ENCODE measurements around the gene NLRP7. TPM values are rescaled to one million over a fixed set of nuclear protein-coding genes. Genes with fewer than 3 reads are reported as not detected.

Gene NLRP7
- total RNA-seq = not detected

GRCh38 chr19:54947381-54947780 is at the start of gene NLRP7:
Gene NLRP7, minus strand, starts transcription at chr19:54947530.
- no peak for TF ChIP-seq CTCF (IDR thresholded peaks at IDR 0.05; ENCODE audit: low read depth)

- TF ChIP-seq CTCF (IDR thresholded peaks at IDR 0.05; ENCODE audit: low read depth) = no peak
These were observed 48.2 kb upstream of the NLRP7 start for GRCh38 chr19:54995561-54995960.

GRCh38 chr19:54969647-54970046 is 22.3 kb upstream of the NLRP7 start:
- no peak for TF ChIP-seq CTCF (IDR thresholded peaks at IDR 0.05; ENCODE audit: low read depth)

- TF ChIP-seq CTCF (IDR thresholded peaks at IDR 0.05; ENCODE audit: low read depth) = no peak
These were observed 20.3 kb upstream of the NLRP7 start for GRCh38 chr19:54967611-54968010.

GRCh38 chr19:54959840-54960239 is 12.5 kb upstream of the NLRP7 start:
- TF ChIP-seq CTCF (IDR thresholded peaks at IDR 0.05; ENCODE audit: low read depth) = no peak

GRCh38 chr19:54955376-54955775 is 8.0 kb upstream of the NLRP7 start:
- no peak for TF ChIP-seq CTCF (IDR thresholded peaks at IDR 0.05; ENCODE audit: low read depth)

- no peak for TF ChIP-seq CTCF (IDR thresholded peaks at IDR 0.05; ENCODE audit: low read depth)
These were observed 5.4 kb upstream of the NLRP7 start for GRCh38 chr19:54952591-54953344.

All from subcutaneous adipose tissue (tissue), 4 donors.